ENCODE data around the gene CST7.
"Not testable (repeated sequence)": the region's sequence is repeated elsewhere in the genome, so short reads cannot be mapped to it uniquely, and the experiment has no call there.

CST7 gene

GRCh38 chr20:24929867-24930723, 19.0 kb upstream of the CST7 start:
- DNase-seq: peak; percentile 96

GRCh38 chr20:24930724-24931688, 18.1 kb upstream of the CST7 start:
- peak; percentile 26 for DNase-seq

GRCh38 chr20:24931893-24932292, 17.2 kb upstream of the CST7 start:
- not testable (repeated sequence) for DNase-seq

- DNase-seq: no peak
Measured at GRCh38 chr20:24933266-24933908, 15.7 kb upstream of the CST7 start.

GRCh38 chr20:24934101-24934661, 14.9 kb upstream of the CST7 start:
- no peak for DNase-seq

- no peak for DNase-seq
Measured at GRCh38 chr20:24934716-24935115, 14.4 kb upstream of the CST7 start.

- no peak for DNase-seq
Measured at GRCh38 chr20:24935140-24935539, 13.9 kb upstream of the CST7 start.

GRCh38 chr20:24935766-24936525, 13.1 kb upstream of the CST7 start:
- no peak for DNase-seq

- DNase-seq: no peak
Measured at GRCh38 chr20:24936526-24937407, 12.3 kb upstream of the CST7 start.

- no peak for DNase-seq
Measured at GRCh38 chr20:24937579-24937978, 11.5 kb upstream of the CST7 start.

GRCh38 chr20:24938498-24938897, 10.6 kb upstream of the CST7 start:
- DNase-seq: no peak

- DNase-seq: no peak
Measured at GRCh38 chr20:24939036-24939435, 10.0 kb upstream of the CST7 start.

- no peak for DNase-seq
Measured at GRCh38 chr20:24942679-24943078, 6.4 kb upstream of the CST7 start.

GRCh38 chr20:24943196-24943595, 5.9 kb upstream of the CST7 start:
- no peak for DNase-seq

GRCh38 chr20:24943731-24944130, 5.3 kb upstream of the CST7 start:
- no peak for DNase-seq

GRCh38 chr20:24946376-24946775, 2.7 kb upstream of the CST7 start:
- DNase-seq: not testable (repeated sequence)

- not testable (repeated sequence) for DNase-seq
Measured at GRCh38 chr20:24948396-24948938, 602 bp upstream of the CST7 start.

- DNase-seq: no peak
Measured at GRCh38 chr20:24949756-24950127, 673 bp downstream of the CST7 start.

GRCh38 chr20:24950128-24950835, 1.2 kb downstream of the CST7 start:
- no peak for DNase-seq

Measured in DMS79 treated with DMSO at 0.1 percent for 48 hours (cell line).